Measurements from ENCODE around the gene RREB1.
"Not testable (repeated sequence)": the region's sequence is repeated elsewhere in the genome, so short reads cannot be mapped to it uniquely, and the experiment has no call there.

The RREB1 gene

GRCh38 chr6:7145885-7146828, 38.4 kb downstream of the RREB1 start:
- peak; percentile 74 to 89 (median 81) for DNase-seq

GRCh38 chr6:7147051-7147671, 39.4 kb downstream of the RREB1 start:
- peak in 1 of 4 experiments; percentile 15 for DNase-seq

- peak; percentile 68 to 86 (median 74) for DNase-seq
Measured at GRCh38 chr6:7148100-7148822, 40.5 kb downstream of the RREB1 start.

- DNase-seq: peak in 1 of 4 experiments; percentile 3
Measured at GRCh38 chr6:7150381-7151064, 42.8 kb downstream of the RREB1 start.

- DNase-seq: peak; percentile 41 to 64 (median 48)
Measured at GRCh38 chr6:7151381-7151780, 43.6 kb downstream of the RREB1 start.

GRCh38 chr6:7152462-7152861, 44.7 kb downstream of the RREB1 start:
- DNase-seq: peak in 1 of 4 experiments; percentile 13

GRCh38 chr6:7153789-7154188, 46.0 kb downstream of the RREB1 start:
- no peak for DNase-seq

GRCh38 chr6:7154341-7155139, 46.8 kb downstream of the RREB1 start:
- DNase-seq: peak; percentile 64 to 88 (median 78)

GRCh38 chr6:7155871-7156579, 48.3 kb downstream of the RREB1 start:
- no peak for DNase-seq

- DNase-seq: no peak
Measured at GRCh38 chr6:7156643-7157278, 49.0 kb downstream of the RREB1 start.

- not testable (repeated sequence) for DNase-seq
Measured at GRCh38 chr6:7157307-7157706, 49.5 kb downstream of the RREB1 start.

GRCh38 chr6:7157752-7158616, 50.2 kb downstream of the RREB1 start:
- DNase-seq: peak in 2 of 4 experiments; percentile 43

- DNase-seq: no peak
Measured at GRCh38 chr6:7159790-7160525, 52.2 kb downstream of the RREB1 start.

GRCh38 chr6:7161253-7161623, 53.5 kb downstream of the RREB1 start:
- DNase-seq: no peak

GRCh38 chr6:7161845-7162244, 54.1 kb downstream of the RREB1 start:
- no peak for DNase-seq

- DNase-seq: no peak
Measured at GRCh38 chr6:7163661-7164071, 55.9 kb downstream of the RREB1 start.

GRCh38 chr6:7164536-7165001, 56.8 kb downstream of the RREB1 start:
- no peak for DNase-seq
